Endothelial cell (in vitro differentiated cells): ENCODE measurements around the gene WNT5A. TPM values are rescaled to one million over a fixed set of nuclear protein-coding genes. Genes with fewer than 3 reads are reported as not detected.

Source experiments
- DNase-seq: peaks from one replicate; pipeline ENCODE4 v3.0.0; 2021; ENCODE audit warnings: low spot score
- H3K27ac Mint-ChIP-seq: one replicate; pipeline ENCODE4 v1.8.0; 2021; ENCODE audit warnings: mixed read lengths, inconsistent platforms; ENCODE audit not compliant: unreplicated experiment
- H3K27me3 Mint-ChIP-seq: one replicate; pipeline ENCODE4 v1.8.0; 2021; ENCODE audit warnings: mild to moderate bottlenecking, moderate library complexity, mixed read lengths, inconsistent platforms; ENCODE audit not compliant: unreplicated experiment
- H3K36me3 Mint-ChIP-seq: one replicate; pipeline ENCODE4 v1.8.0; 2021; ENCODE audit warnings: mild to moderate bottlenecking, low read depth, mixed read lengths, inconsistent platforms; ENCODE audit not compliant: unreplicated experiment
- H3K4me1 Mint-ChIP-seq: one replicate; pipeline ENCODE4 v1.8.0; 2021; ENCODE audit warnings: mild to moderate bottlenecking, mixed read lengths, inconsistent platforms; ENCODE audit not compliant: unreplicated experiment
- H3K4me3 Mint-ChIP-seq: one replicate; pipeline ENCODE4 v1.8.0; 2021; ENCODE audit warnings: mild to moderate bottlenecking, mixed read lengths, inconsistent platforms; ENCODE audit not compliant: unreplicated experiment
- H3K9me3 Mint-ChIP-seq: one replicate; pipeline ENCODE4 v1.8.0; 2021; ENCODE audit warnings: mixed read lengths, inconsistent platforms; ENCODE audit not compliant: unreplicated experiment
- CTCF ChIP-seq: fragments of 200-600 bp; sonication (generic); IDR thresholded peaks from one replicate; pipeline ENCODE4 v1.5.0; 2021; ENCODE audit warnings: antibody characterized with exemption; ENCODE audit not compliant: unreplicated experiment
- total RNA-seq: library from RNA; stranded (reverse); fragmentation: NEBNext Ultra II Directional; extraction: Animal tissue kit (Norgen Biotek cat#: 25700); gene quantifications from one replicate; pipeline ENCODE4 v1.2.1, GENCODE V29; 2021; ENCODE audit not compliant: unreplicated experiment

Gene WNT5A
- total RNA-seq, 1 donor from 2014 or later = 9.7 TPM

GRCh38 chr3:55435491-55435890 lies 51.6 kb downstream of the WNT5A start:
- H3K27me3 Mint-ChIP-seq = peaks cover 3% of the 10 kb centered on the region
- no peak for TF ChIP-seq CTCF
- H3K4me1 Mint-ChIP-seq = peaks cover 2% of the 10 kb centered on the region
- H3K36me3 Mint-ChIP-seq = no peaks in the 10 kb centered on the region
- H3K9me3 Mint-ChIP-seq = no peaks in the 10 kb centered on the region
- no peak overlapping the region for H3K27ac Mint-ChIP-seq
- DNase-seq = no peak
- no peak overlapping the region for H3K4me3 Mint-ChIP-seq

- Mint-ChIP-seq H3K9me3 (no peaks in the 10 kb centered on the region), H3K27ac (no peak overlapping the region), H3K4me3 (no peak overlapping the region), H3K27me3 (peaks cover 3% of the 10 kb centered on the region), H3K4me1 (no peaks in the 10 kb centered on the region), H3K36me3 (no peaks in the 10 kb centered on the region)
- peak; percentile 68 for TF ChIP-seq CTCF
- DNase-seq = peak; percentile 17
These were observed 52.3 kb downstream of the WNT5A start for GRCh38 chr3:55434789-55435188.

GRCh38 chr3:55431041-55431440 lies 56.1 kb downstream of the WNT5A start:
- Mint-ChIP-seq H3K27ac (no peak overlapping the region), H3K27me3 (peaks cover 1% of the 10 kb centered on the region), H3K4me3 (no peak overlapping the region), H3K9me3 (no peaks in the 10 kb centered on the region), H3K4me1 (no peaks in the 10 kb centered on the region), H3K36me3 (no peaks in the 10 kb centered on the region)
- no peak for DNase-seq
- TF ChIP-seq CTCF = no peak

- H3K36me3 Mint-ChIP-seq = no peaks in the 10 kb centered on the region
- H3K4me1 Mint-ChIP-seq = no peaks in the 10 kb centered on the region
- peaks cover 3% of the 10 kb centered on the region for H3K27me3 Mint-ChIP-seq
- H3K27ac Mint-ChIP-seq = no peak overlapping the region
- no peak overlapping the region for H3K4me3 Mint-ChIP-seq
- DNase-seq = no peak
- TF ChIP-seq CTCF = no peak
- no peaks in the 10 kb centered on the region for H3K9me3 Mint-ChIP-seq
These were observed 59.4 kb downstream of the WNT5A start for GRCh38 chr3:55427739-55428138.

- no peaks in the 10 kb centered on the region for H3K9me3 Mint-ChIP-seq
- no peak for TF ChIP-seq CTCF
- no peak overlapping the region for H3K27ac Mint-ChIP-seq
- no peaks in the 10 kb centered on the region for H3K36me3 Mint-ChIP-seq
- no peaks in the 10 kb centered on the region for H3K4me1 Mint-ChIP-seq
- H3K4me3 Mint-ChIP-seq = no peak overlapping the region
- peaks cover 3% of the 10 kb centered on the region for H3K27me3 Mint-ChIP-seq
- DNase-seq = no peak
These were observed 60.6 kb downstream of the WNT5A start for GRCh38 chr3:55426486-55426885.
